Measurements from ENCODE around the gene TMC3. TPM values are rescaled to one million over a fixed set of nuclear protein-coding genes. Genes with fewer than 3 reads are reported as not detected.

Gene TMC3
- total and polyA plus RNA-seq, 2 of the 13 experiments (the other 11 are each of a cell fraction or from before 2014, with no cell fraction given) = not detected

GRCh38 chr15:81323944-81324881, 49.8 kb downstream of the TMC3 start, which contains the start of gene STARD5 (continued):
- TF ChIP-seq ZNF260 (CRISPR knock-in tag; IDR thresholded peaks at IDR 0.05; ENCODE audit: borderline replicate concordance, low read depth) = no peak
- TF ChIP-seq ZNF180 (CRISPR knock-in tag; IDR thresholded peaks at IDR 0.05; ENCODE audit: borderline replicate concordance, low read depth) = no peak
- no peak for TF ChIP-seq SCMH1 (CRISPR knock-in tag; IDR thresholded peaks at IDR 0.05; ENCODE audit: borderline replicate concordance)
- no peak for TF ChIP-seq CSRNP2 (CRISPR knock-in tag; conservative IDR thresholded peaks at IDR 0.05; ENCODE audit: low read depth)
- no peak for TF ChIP-seq TCF12 (IDR thresholded peaks at IDR 0.05)
- no peak for TF ChIP-seq TCF12 (CRISPR knock-in tag; IDR thresholded peaks at IDR 0.05)
- TF ChIP-seq ZNF629 (CRISPR knock-in tag; conservative IDR thresholded peaks at IDR 0.05) = no peak
- TF ChIP-seq ZNF331 (CRISPR knock-in tag; IDR thresholded peaks at IDR 0.05) = no peak
- TF ChIP-seq RBAK (CRISPR knock-in tag; IDR thresholded peaks at IDR 0.05) = no peak
- TF ChIP-seq DNMT3B (CRISPR knock-in tag; conservative IDR thresholded peaks at IDR 0.05) = no peak
- TF ChIP-seq SMC3 (IDR thresholded peaks at IDR 0.05; ENCODE audit: low read length) = no peak
- no peak for TF ChIP-seq ZNF20 (CRISPR knock-in tag; IDR thresholded peaks at IDR 0.05)
- TF ChIP-seq RBM22 (optimal IDR thresholded peaks at IDR 0.05; ENCODE audit: low read length) = no peak
- TF ChIP-seq STAT6 (CRISPR knock-in tag; IDR thresholded peaks at IDR 0.05; ENCODE audit: borderline replicate concordance) = no peak
- peak; percentile 98; the same call in 1 of the 2 replicates for TF ChIP-seq ZBED4 (CRISPR knock-in tag; IDR thresholded peaks at IDR 0.05; ENCODE audit: borderline replicate concordance)
- no peak for TF ChIP-seq ZNF761 (CRISPR knock-in tag; conservative IDR thresholded peaks at IDR 0.05)
- TF ChIP-seq JUNB (CRISPR knock-in tag; IDR thresholded peaks at IDR 0.05; ENCODE audit: borderline replicate concordance) = no peak
- peak; percentile 39; the same call in 1 of the 2 replicates for TF ChIP-seq BCL3 (CRISPR knock-in tag; IDR thresholded peaks at IDR 0.05)
- peak; percentile 80 for TF ChIP-seq POLR2AphosphoS5 (IDR thresholded peaks at IDR 0.05; ENCODE audit: low read depth, low read length)
- 0 out of 2 replicates have a peak, but pooled peaks have one; percentile 25 for TF ChIP-seq ZNF713 (CRISPR knock-in tag; IDR thresholded peaks at IDR 0.05)

Measured in HepG2 (cell line).